Esophagus squamous epithelium (tissue), 5 donors: ENCODE data around the gene NAXE. TPM values are rescaled to one million over a fixed set of nuclear protein-coding genes. Genes with fewer than 3 reads are reported as not detected.
A peak's percentile ranks its signal among the peaks of the same experiment; 100 is the strongest.
"Not testable (repeated sequence)": the region's sequence is repeated elsewhere in the genome, so short reads cannot be mapped to it uniquely, and the experiment has no call there.

Experiments
- DNase-seq: peaks from one replicate; lab custom pipeline; 2025; lab: John Stamatoyannopoulos, UW
- H3K27ac ChIP-seq, 4 donors: fragments of 200-600 bp; sonication (generic); one replicate each; pipeline ENCODE4 v1.5.1; 2016 to 2019; ENCODE audit warnings: mild to moderate bottlenecking in 1 of 4
- H3K27me3 ChIP-seq, 4 donors: fragments of 200-600 bp; sonication (generic); 1 replicate in 3 of 4; 2 replicates in 1 of 4; pipeline versions ENCODE4 v1.5.1 to v1.6.0; 2017 to 2021; ENCODE audit warnings: antibody characterized with exemption in 1 of 4
- H3K36me3 ChIP-seq, 3 donors: fragments of 200-600 bp; sonication (generic); one replicate each; pipeline ENCODE4 v1.5.1; 2016 to 2019
- H3K4me1 ChIP-seq, 3 donors: fragments of 200-600 bp; sonication (generic); one replicate each; pipeline ENCODE4 v1.5.1; 2017 to 2019
- H3K4me3 ChIP-seq, 4 donors: fragments of 200-600 bp; sonication (generic); 1 replicate in 3 of 4; 2 replicates in 1 of 4; pipeline ENCODE4 v1.5.1; 2016 to 2019; ENCODE audit warnings: mild to moderate bottlenecking in 2 of 4, moderate library complexity in 1 of 4
- H3K9me3 ChIP-seq, 3 donors: fragments of 200-600 bp; sonication (generic); one replicate each; pipeline ENCODE4 v1.5.1; 2016 to 2019
- POLR2A ChIP-seq, 4 donors: fragments of 450-650 bp; IDR thresholded peaks; one replicate each; pipeline ENCODE4 v1.6.1; 2017; ENCODE audit warnings: antibody characterized with exemption in 4 of 4, mild to moderate bottlenecking in 4 of 4, moderate library complexity in 3 of 4
- WGBS, 2 donors: methylation state at CpG; one replicate each; pipeline ENCODE4 v1.1.5; 2018; 5-methylcytosine and 5-hydroxymethylcytosine counted together
- intact Hi-C: fragments of 100-400 bp; cut with DNase I; formaldehyde crosslinking; loops from one replicate; pipeline ENCODE4 v1.15.0; 2022
- total RNA-seq, 4 donors: library from RNA; depleted of rRNA; stranded (reverse); fragments of >200 nt; gene quantifications; one replicate each; pipeline ENCODE4 v1.1.0, GENCODE V29; 2016
- TF ChIP-seq, protein P1 (sequence below), 6 experiments: fragments of 450-650 bp in 4 of 6; fragments of 200-600 bp in 2 of 6; sonication (generic) in 2 of 6; IDR thresholded peaks; one replicate each; pipeline ENCODE4 v1.5.1; 2016 to 2019; ENCODE audit warnings: antibody characterized with exemption in 6 of 6, mild to moderate bottlenecking in 4 of 6, moderate library complexity in 4 of 6
- donor health status: DM: yes; HTN: yes; CAD: no.

The NAXE gene
- total RNA-seq, 4 donors from 2014 or later = 36.5 to 64.4 (median 52.8) TPM

DNA sequence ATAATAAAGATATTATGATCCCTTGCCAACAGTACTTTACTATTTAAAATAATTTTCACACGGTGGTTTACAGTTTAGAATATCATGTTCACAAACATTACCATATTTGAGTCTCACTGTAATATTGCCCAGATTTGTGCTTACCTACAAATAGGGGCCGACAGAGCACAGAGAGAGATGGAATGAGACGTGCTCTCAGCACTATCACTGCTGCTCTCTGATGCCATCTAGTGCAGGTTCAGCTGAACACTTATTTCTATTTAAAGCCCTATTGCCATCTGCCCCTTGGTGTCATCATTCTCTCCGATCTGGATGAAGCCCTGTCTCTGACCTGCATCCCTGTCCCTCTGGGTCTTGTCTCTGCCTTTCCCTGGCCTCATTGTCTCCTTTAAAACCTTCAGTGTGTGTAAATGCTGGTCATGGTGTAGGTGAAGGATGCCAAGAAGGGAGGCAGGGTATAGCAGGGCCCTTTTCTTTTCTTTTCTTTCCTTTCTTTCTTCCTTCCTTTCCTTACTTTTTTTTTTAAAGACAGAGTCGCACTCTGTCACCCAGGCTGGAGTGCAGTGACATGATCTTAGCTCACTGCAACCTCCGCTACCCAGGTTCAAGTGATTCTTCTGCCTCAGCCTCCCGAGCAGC, 16.6 kb downstream of the NAXE start:
- Histone ChIP-seq H3K36me3 (no peaks in the 10 kb centered on the region), H3K27ac (no peak overlapping the region), H3K9me3 (no peaks in the 10 kb centered on the region), H3K4me3 (no peak overlapping the region), H3K27me3 (peaks cover 0 to 31% (median 0%) of the 10 kb centered on the region in 4 donors), H3K4me1 (peaks cover 0 to 4% (median 0%) of the 10 kb centered on the region in 3 donors)
- no peak for DNase-seq
- 26 to 29% methylated on average over 7 of the region's 7 CpGs for WGBS, 2 donors
- TF ChIP-seq, protein P1, sequence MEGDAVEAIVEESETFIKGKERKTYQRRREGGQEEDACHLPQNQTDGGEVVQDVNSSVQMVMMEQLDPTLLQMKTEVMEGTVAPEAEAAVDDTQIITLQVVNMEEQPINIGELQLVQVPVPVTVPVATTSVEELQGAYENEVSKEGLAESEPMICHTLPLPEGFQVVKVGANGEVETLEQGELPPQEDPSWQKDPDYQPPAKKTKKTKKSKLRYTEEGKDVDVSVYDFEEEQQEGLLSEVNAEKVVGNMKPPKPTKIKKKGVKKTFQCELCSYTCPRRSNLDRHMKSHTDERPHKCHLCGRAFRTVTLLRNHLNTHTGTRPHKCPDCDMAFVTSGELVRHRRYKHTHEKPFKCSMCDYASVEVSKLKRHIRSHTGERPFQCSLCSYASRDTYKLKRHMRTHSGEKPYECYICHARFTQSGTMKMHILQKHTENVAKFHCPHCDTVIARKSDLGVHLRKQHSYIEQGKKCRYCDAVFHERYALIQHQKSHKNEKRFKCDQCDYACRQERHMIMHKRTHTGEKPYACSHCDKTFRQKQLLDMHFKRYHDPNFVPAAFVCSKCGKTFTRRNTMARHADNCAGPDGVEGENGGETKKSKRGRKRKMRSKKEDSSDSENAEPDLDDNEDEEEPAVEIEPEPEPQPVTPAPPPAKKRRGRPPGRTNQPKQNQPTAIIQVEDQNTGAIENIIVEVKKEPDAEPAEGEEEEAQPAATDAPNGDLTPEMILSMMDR (IDR thresholded peaks at IDR 0.05) = peak; percentile 66 to 80 (median 74)
- TF ChIP-seq POLR2A (IDR thresholded peaks at IDR 0.05) = no peak
- intact Hi-C loops = no loop called here

DNA sequence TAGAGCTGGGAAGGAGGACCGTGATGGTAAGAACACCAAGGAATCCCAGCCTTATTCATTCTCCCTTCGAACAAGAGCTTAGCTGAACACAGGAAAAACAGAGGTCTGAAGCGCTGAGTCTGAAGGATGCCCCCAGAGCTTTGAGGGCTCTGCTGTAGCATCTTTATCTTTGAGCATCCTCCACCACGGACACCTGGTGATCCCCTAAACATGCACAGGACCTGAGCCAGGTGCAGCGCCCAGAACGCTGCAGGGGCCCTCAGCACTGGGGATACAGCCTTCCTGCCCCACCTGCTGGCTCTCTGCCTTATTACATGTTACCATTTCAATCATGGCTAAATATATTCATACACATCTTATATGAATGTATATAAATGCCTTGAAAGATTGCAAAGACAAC, 17.4 kb downstream of the NAXE start:
- Histone ChIP-seq H3K27me3 (peaks cover 0 to 32% (median 0%) of the 10 kb centered on the region in 4 donors), H3K9me3 (no peaks in the 10 kb centered on the region), H3K4me3 (no peak overlapping the region), H3K36me3 (no peaks in the 10 kb centered on the region), H3K27ac (no peak overlapping the region), H3K4me1 (peaks cover 0 to 4% (median 0%) of the 10 kb centered on the region in 3 donors)
- WGBS, 2 donors = 30 to 31% methylated on average over 6 of the region's 6 CpGs
- no peak for TF ChIP-seq POLR2A (IDR thresholded peaks at IDR 0.05)
- TF ChIP-seq, protein P1 (IDR thresholded peaks at IDR 0.05) = peak in 5 of 6 experiments; percentile 46 to 72 (median 53)
- no peak for DNase-seq
- intact Hi-C loops = no loop called here

DNA sequence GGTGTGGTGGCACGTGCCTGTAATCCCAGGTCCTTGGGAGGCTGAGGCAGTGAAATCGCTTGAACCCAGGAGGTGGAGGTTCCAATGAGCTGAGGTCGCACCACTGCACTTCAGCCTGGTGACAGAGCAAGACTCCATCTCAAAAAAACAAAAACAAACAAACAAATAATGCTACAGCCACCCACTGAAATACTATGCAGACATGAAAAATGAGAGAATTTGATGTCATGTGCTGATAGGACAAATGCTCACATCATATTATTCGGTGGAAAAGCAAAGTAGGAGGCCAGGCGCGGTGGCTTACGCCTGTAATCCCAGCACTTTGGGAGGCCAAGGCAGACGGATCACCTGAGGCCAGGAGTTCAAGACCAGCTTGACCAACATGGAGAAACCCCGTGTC, 18.5 kb downstream of the NAXE start:
- not testable (repeated sequence) for DNase-seq, H3K9me3 ChIP-seq, H3K27ac ChIP-seq, H3K36me3 ChIP-seq, H3K4me3 ChIP-seq, H3K4me1 ChIP-seq
- intact Hi-C loops = loop anchor here (10.0 kb wide), 1 partner anchor 225 kb away; no protein-coding TSS in a partner anchor
- 77 to 85% methylated on average over 9 of the region's 9 CpGs for WGBS, 2 donors
- peaks cover 0 to 36% (median 0%) of the 10 kb centered on the region in 4 donors for H3K27me3 ChIP-seq

DNA sequence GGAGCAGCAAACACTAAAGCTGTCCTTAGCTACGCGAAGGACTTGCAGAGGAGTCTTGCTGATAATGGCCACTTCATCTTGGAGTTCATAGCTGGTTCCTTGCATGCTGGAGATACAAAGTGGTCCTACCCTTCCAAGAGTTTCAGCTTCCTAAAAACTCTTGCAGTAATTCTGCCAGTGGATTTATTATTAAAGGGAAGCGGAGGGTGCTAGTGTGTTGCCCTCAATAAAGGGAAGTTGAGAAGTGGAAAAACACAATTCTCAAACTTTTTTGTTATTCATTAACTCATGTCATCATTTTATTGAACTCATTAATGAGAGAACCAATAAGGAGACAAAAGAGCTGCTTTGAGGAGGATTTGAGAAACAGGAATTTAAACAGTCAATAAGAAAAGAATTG, 21.1 kb downstream of the NAXE start:
- Histone ChIP-seq H3K4me1 (peaks cover 0 to 19% (median 0%) of the 10 kb centered on the region in 3 donors), H3K9me3 (no peaks in the 10 kb centered on the region), H3K27me3 (peaks cover 0 to 59% (median 0%) of the 10 kb centered on the region in 4 donors), H3K36me3 (no peaks in the 10 kb centered on the region), H3K27ac (no peak overlapping the region), H3K4me3 (no peak overlapping the region)
- 53 to 62% methylated on average over 3 of the region's 3 CpGs for WGBS, 2 donors
- intact Hi-C loops = loop anchor here (10.0 kb wide), 1 partner anchor 228 kb away; no protein-coding TSS in a partner anchor
- no peak for DNase-seq
- TF ChIP-seq, protein P1 (IDR thresholded peaks at IDR 0.05) = no peak
- TF ChIP-seq POLR2A (IDR thresholded peaks at IDR 0.05) = no peak

DNA sequence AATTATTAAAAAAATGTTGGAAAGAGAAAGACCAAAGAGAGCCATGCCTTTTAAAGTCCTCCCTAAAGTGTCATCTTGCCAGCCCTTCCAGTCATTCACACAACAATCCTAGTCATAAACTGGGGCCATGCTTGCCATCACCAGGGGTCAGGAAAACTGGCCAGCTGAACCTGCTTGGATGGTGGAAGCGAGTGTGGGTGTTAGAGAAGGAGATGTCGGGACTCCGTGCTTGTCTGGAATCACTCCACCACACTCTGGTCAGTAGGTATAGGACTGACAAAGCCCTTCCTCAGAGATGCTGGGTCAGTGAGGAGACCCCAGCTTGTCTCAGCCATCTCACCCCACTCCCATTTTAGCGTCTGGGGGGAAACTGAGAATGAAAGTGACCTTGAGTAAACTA, 24.4 kb downstream of the NAXE start:
- H3K4me3 ChIP-seq = peak overlapping the region in 1 of 4 donors; percentile 26
- H3K4me1 ChIP-seq = peaks cover 0 to 15% (median 0%) of the 10 kb centered on the region in 3 donors
- intact Hi-C loops = loop anchor here (10.0 kb wide), 1 partner anchor 231 kb away; no protein-coding TSS in a partner anchor
- 42 to 47% methylated on average over 4 of the region's 4 CpGs for WGBS, 2 donors
- TF ChIP-seq, protein P1 (IDR thresholded peaks at IDR 0.05) = no peak
- no peaks in the 10 kb centered on the region for H3K36me3 ChIP-seq
- H3K27ac ChIP-seq = peak overlapping the region; percentile 1 to 85 (median 77)
- H3K27me3 ChIP-seq = peaks cover 0 to 79% (median 0%) of the 10 kb centered on the region in 4 donors
- DNase-seq = no peak
- no peaks in the 10 kb centered on the region for H3K9me3 ChIP-seq
